IPS-NIHi7 (cell line): Measurements from ENCODE around the gene PTCD2.

Experiments
- DNase-seq: peaks from one replicate; pipeline ENCODE4 v3.0.0; 2012; ENCODE audit warnings: mixed read lengths; ENCODE audit errors: extremely low spot score

Gene PTCD2

DNA sequence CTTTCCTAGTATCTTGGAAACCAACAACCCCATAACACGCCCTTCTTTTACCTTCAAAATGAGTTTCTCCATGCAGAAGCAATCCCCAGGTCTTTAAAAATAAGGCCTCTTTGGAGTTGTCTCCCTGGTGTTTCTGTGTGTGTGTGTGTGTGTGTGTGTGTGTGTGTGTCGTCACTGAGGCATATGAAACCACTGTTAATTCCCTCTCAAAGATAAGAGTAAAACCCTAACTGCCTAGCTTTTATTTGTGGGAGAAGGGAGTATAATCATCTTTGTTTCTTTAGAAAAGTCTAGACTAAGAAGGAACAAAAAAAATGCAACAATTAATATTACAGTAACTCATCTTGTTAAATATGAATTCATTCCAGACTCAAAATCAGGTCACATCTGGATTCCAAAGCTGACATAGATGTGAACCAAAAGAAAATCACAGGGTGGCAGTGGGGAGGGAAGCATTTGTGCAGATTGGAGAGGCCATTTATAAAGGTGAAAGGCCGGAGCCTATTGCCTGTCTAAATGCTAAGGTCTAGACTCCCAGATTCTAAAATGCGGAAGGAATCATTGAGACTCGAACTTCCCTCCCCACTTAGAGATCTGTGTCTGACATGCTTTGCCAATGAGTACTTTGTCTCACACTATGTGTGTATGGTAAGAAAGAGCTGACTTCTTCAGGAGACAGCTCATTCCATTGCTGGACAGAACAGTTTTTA is 95.6 kb downstream of the PTCD2 start:
- no peak for DNase-seq

DNA sequence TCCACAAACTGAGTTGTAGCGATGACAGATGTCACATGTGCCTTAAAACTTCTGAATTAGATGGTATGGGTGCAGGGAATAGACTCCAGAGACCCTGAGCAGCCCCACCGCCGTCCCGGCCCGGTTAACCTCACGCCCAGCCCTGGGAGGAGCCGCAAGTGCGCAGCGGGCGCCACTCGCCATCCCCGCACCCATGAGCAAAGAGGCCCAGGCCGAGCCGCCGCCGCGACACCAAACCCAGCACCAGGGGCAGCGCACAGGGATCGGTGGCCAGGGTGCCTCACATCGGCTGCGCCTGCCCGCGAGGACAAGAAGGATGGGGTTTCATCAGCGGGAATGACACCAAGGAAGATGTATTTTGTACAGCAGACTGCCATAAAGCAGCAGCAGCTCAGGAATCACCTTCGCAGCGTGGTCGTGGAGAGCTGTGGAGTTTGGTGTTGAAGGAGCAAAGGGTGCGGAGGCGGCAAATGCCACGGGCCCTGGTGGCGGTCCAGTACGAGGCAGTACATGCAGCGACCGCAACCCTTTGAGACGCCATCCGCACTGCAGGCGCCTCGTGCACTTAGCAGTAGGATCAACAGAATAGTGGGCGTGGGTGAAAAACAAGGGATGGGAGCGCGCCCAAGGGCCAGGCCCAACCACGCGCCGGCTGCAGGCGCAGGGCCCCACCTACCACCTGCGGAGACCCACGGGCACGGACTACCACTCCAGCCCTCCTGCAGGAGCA is 97.3 kb downstream of the PTCD2 start:
- no peak for DNase-seq
